Ascending aorta (tissue), 2 donors: Measurements from ENCODE around the gene P2RX3. TPM values are rescaled to one million over a fixed set of nuclear protein-coding genes. Genes with fewer than 3 reads are reported as not detected.
"Not testable (repeated sequence)": the region's sequence is repeated elsewhere in the genome, so short reads cannot be mapped to it uniquely, and the experiment has no call there.

Source experiments
- DNase-seq, 2 donors: peaks; one replicate each; pipeline ENCODE4 v3.0.0-alpha.2; 2019; ENCODE audit warnings: low spot score in 2 of 2
- H3K27ac ChIP-seq, 2 donors: fragments of 200-600 bp; sonication (generic); one replicate each; pipeline ENCODE4 v1.5.1; 2016 to 2017; ENCODE audit warnings: mild to moderate bottlenecking in 1 of 2
- H3K27me3 ChIP-seq: fragments of 200-600 bp; sonication (generic); one replicate; pipeline ENCODE4 v1.5.1; 2017
- H3K36me3 ChIP-seq, 2 donors: fragments of 200-600 bp; sonication (generic); one replicate each; pipeline ENCODE4 v1.5.1; 2016
- H3K4me1 ChIP-seq, 2 donors: fragments of 200-600 bp; sonication (generic); one replicate each; pipeline ENCODE4 v1.5.1; 2016 to 2017; ENCODE audit warnings: mild to moderate bottlenecking in 1 of 2
- H3K4me3 ChIP-seq, 2 donors: fragments of 200-600 bp; sonication (generic); one replicate each; pipeline ENCODE4 v1.5.1; 2016 to 2017; ENCODE audit warnings: mild to moderate bottlenecking in 1 of 2
- H3K9me3 ChIP-seq, 2 donors: fragments of 200-600 bp; sonication (generic); one replicate each; pipeline ENCODE4 v1.5.1; 2016
- intact Hi-C: fragments of 100-400 bp; cut with DNase I; formaldehyde crosslinking; loops from one replicate; pipeline ENCODE4 v1.15.1; 2023
- total RNA-seq: library from RNA; depleted of rRNA; stranded (reverse); fragments of >200 nt; gene quantifications from one replicate; pipeline ENCODE4 v1.1.0, GENCODE V29; 2016
- TF ChIP-seq, protein P1 (sequence below), 3 experiments: fragments of 200-600 bp in 2 of 3; fragments of 450-650 bp in 1 of 3; sonication (generic) in 2 of 3; IDR thresholded peaks; one replicate each; pipeline ENCODE4 v1.5.1; 2016 to 2019; ENCODE audit warnings: antibody characterized with exemption in 3 of 3, mild to moderate bottlenecking in 1 of 3, moderate library complexity in 1 of 3

The P2RX3 gene
- total RNA-seq, result not detected

DNA sequence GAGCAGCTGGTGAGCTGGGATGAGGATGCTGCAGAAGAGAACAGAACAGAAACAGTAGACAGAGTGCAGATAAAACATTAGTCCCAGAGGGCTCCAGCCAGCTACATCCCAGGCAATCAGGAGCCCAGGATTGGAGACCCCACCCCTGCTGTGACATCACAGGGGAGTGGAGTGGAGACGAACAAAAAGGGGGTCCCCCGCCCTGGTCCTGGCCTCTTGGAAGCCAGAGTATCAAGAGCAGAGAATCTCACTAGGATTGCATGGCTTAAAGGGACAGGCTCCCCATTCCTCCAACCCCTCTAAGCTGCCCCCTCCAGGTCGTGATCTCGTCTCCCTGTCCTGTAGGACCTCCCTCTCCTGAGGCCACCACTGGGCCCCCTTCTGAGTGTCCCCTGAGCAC is at the start of gene P2RX3:
TSS of gene P2RX3 (plus strand) at position 211 of the 400 bp plus-strand sequence. CDS start 199 bp downstream, outside the sequence.
- no peak within 1 kb of the TSS for H3K4me3 ChIP-seq
- no peaks in the 10 kb centered on the region for H3K27me3 ChIP-seq
- peaks cover 5 to 12% of the 10 kb centered on the region in 2 donors for H3K4me1 ChIP-seq
- intact Hi-C loops, result loop anchor here (5.0 kb wide), 1 partner anchor 309 kb away; the partner anchor contains the start of gene YPEL4
- no peak within 1 kb of the TSS for H3K27ac ChIP-seq
- H3K9me3 ChIP-seq, result no peaks in the 10 kb centered on the region
- TF ChIP-seq, protein P1, sequence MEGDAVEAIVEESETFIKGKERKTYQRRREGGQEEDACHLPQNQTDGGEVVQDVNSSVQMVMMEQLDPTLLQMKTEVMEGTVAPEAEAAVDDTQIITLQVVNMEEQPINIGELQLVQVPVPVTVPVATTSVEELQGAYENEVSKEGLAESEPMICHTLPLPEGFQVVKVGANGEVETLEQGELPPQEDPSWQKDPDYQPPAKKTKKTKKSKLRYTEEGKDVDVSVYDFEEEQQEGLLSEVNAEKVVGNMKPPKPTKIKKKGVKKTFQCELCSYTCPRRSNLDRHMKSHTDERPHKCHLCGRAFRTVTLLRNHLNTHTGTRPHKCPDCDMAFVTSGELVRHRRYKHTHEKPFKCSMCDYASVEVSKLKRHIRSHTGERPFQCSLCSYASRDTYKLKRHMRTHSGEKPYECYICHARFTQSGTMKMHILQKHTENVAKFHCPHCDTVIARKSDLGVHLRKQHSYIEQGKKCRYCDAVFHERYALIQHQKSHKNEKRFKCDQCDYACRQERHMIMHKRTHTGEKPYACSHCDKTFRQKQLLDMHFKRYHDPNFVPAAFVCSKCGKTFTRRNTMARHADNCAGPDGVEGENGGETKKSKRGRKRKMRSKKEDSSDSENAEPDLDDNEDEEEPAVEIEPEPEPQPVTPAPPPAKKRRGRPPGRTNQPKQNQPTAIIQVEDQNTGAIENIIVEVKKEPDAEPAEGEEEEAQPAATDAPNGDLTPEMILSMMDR (IDR thresholded peaks at IDR 0.05), result no peak
- H3K36me3 ChIP-seq, result peaks cover 0 to 3% of the 10 kb centered on the region in 2 donors
- no peak for DNase-seq

DNA sequence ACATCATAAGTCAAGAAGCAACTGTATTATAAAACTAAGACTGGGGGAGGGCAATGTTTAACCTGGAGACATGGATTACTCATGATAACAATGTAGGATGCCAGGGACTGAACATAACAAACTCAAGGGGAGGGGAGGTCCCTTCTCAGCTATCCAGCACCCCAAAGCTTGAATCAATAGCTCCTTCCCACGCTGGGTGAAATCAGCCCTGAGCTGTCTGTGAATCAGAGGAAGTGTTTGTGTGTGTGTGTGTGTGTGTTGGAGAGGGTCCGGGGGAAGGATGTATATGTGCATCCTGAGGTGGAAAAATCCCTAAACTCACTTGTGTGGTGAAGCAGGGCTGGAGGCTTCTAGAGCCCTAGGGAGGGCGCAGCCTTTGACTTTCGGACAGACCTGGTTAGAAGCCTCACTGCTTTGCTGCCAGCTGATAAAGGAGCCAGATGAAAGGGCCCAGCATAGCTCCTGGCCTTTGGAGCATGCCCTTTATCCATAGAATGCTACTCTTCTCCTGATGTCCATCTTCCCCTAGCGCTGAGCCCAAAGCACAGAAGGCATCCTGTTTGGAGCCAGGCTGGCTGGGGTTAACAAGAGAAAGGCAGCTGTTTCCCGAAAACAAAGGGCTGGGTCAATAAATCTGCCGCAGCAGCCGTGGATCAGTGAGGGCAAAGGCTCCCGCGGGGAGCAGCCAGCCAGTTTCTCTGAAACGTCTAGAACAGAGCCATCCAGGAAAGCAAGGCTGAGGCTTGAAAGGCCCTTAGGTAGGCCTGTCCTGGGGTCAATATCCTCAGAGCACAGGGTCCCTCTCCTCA is 49.2 kb upstream of the P2RX3 start:
- H3K9me3 ChIP-seq, result no peaks in the 10 kb centered on the region
- H3K27ac ChIP-seq, result no peak overlapping the region
- no peaks in the 10 kb centered on the region for H3K4me1 ChIP-seq
- peak in 1 of 2 donors; percentile 58 for DNase-seq
- no peak overlapping the region for H3K4me3 ChIP-seq
- H3K27me3 ChIP-seq, result no peaks in the 10 kb centered on the region
- intact Hi-C loops, result no loop called here
- no peaks in the 10 kb centered on the region for H3K36me3 ChIP-seq
- TF ChIP-seq, protein P1 (IDR thresholded peaks at IDR 0.05), result no peak

DNA sequence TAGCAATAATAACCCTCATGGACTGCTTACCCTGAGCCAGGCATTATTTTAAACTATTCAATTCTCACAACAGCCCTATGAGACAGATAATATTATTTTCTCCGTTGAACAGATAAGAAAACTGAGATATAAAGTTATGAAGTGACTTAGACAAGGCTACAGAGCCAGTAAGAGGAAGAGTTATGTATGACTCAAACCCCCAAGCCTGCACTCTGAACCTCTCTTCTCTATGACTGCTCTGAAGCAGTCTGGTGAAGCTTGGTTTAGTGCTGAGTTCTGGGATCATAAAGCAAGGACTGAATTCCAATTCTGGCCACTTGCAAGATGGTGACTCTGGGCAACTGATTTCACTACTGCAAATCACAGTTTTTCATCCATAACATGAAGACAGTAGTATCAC is 47.9 kb upstream of the P2RX3 start:
- intact Hi-C loops, result no loop called here
- no peaks in the 10 kb centered on the region for H3K36me3 ChIP-seq
- H3K9me3 ChIP-seq, result no peaks in the 10 kb centered on the region
- peaks cover 0 to 4% of the 10 kb centered on the region in 2 donors for H3K4me1 ChIP-seq
- no peak for DNase-seq
- TF ChIP-seq, protein P1 (IDR thresholded peaks at IDR 0.05), result no peak
- no peak overlapping the region for H3K4me3 ChIP-seq
- H3K27ac ChIP-seq, result no peak overlapping the region
- no peaks in the 10 kb centered on the region for H3K27me3 ChIP-seq

DNA sequence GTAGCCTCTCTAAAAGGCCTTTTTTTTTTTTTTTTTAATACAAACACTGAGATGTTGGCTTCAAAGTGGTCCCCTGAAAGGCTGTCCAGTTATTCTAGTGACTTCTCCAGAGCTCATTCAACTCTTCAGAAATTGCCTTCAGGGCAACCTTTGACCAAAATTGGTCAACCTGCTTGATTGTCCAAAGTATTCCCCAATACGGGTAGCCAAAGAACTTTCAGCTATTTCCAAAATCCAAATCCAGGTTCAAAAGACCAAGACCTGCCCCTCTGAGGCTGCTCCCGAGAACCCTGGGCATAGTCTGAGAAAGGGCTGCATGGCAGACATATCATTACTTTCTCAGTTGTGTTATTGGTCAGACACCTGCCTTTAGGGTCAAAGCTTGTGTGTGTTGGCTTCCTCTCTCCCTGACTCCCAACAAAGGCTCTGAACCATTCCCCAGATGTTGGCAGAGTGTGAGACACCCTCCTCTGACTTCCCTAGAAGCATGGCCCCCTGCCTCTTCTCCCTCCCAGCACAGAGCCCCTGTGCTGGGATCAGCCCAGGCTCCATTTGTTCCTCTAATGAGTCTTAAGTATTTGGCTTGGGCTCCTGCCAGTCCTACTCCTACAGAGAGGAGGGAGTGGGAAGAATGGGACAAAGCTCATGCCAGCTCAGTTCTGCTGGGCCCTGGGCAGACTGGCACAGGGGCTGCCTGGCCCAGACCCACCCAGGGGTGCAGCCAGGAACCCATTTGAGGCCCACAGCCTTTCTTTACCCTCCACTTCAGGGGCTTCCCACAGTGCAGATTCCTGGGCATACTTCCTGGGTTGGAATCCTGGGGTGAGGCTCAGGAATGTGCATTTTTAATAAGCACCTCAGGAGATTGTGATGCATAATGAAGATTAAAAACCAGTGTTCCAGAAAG is 43.7 kb upstream of the P2RX3 start:
- peak overlapping the region in 1 of 2 donors; percentile 34 for H3K27ac ChIP-seq

DNA sequence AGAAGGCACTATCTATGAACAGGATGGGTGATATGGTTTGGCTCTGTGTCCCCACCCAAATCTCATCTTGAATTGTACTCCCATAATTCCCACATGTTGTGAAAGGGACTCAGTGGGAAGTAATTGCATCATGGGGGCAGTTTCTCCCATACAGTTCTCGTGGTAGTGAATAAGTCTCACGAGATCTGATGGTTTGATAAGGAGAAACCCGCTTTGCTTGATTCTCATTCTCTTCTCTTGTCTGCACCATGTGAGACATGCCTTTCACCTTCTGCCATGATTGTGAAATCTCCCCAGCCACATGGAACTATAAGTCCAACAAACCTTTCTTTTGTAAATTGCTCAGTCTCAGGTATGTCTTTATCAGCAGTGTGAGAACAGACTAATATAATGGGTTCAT is 41.9 kb upstream of the P2RX3 start:
- H3K27ac ChIP-seq, DNase-seq, intact Hi-C loops, H3K4me1 ChIP-seq, H3K4me3 ChIP-seq, H3K27me3 ChIP-seq: not testable (repeated sequence)
- peaks cover 9 to 11% of the 10 kb centered on the region in 2 donors for H3K9me3 ChIP-seq
- peaks cover 36 to 45% of the 10 kb centered on the region in 2 donors for H3K36me3 ChIP-seq

More for the DNA sequence above, 43.7 kb upstream of the P2RX3 start:
- intact Hi-C loops, result no loop called here
- Histone ChIP-seq H3K36me3 (peaks cover 19 to 28% of the 10 kb centered on the region in 2 donors), H3K4me3 (no peak overlapping the region), H3K27me3 (no peaks in the 10 kb centered on the region), H3K9me3 (peaks cover 1 to 5% of the 10 kb centered on the region in 2 donors), H3K4me1 (peaks cover 0 to 4% of the 10 kb centered on the region in 2 donors)
- DNase-seq, result no peak
- TF ChIP-seq, protein P1 (IDR thresholded peaks at IDR 0.05), result no peak
